C4-2B (cell line): ENCODE data around the gene ENGASE.

Experiments used
- ZFX ChIP-seq: fragments of 450-650 bp; IDR thresholded peaks from 2 replicates; pipeline ENCODE4 v1.6.1; 2017
- TF ChIP-seq, protein P1 (sequence below): fragments of 450-650 bp; conservative IDR thresholded peaks from 2 replicates; pipeline ENCODE4 v1.5.1; 2017; ENCODE audit warnings: mild to moderate bottlenecking

- TF ChIP-seq, protein P1, sequence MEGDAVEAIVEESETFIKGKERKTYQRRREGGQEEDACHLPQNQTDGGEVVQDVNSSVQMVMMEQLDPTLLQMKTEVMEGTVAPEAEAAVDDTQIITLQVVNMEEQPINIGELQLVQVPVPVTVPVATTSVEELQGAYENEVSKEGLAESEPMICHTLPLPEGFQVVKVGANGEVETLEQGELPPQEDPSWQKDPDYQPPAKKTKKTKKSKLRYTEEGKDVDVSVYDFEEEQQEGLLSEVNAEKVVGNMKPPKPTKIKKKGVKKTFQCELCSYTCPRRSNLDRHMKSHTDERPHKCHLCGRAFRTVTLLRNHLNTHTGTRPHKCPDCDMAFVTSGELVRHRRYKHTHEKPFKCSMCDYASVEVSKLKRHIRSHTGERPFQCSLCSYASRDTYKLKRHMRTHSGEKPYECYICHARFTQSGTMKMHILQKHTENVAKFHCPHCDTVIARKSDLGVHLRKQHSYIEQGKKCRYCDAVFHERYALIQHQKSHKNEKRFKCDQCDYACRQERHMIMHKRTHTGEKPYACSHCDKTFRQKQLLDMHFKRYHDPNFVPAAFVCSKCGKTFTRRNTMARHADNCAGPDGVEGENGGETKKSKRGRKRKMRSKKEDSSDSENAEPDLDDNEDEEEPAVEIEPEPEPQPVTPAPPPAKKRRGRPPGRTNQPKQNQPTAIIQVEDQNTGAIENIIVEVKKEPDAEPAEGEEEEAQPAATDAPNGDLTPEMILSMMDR, result no peak
- no peak for TF ChIP-seq ZFX
Observed at GRCh38 chr17:79045001-79045729, 29.5 kb upstream of the ENGASE start.
